Psoas muscle (tissue), 8 donors: ENCODE measurements around the gene EFCC1. TPM values are rescaled to one million over a fixed set of nuclear protein-coding genes. Genes with fewer than 3 reads are reported as not detected.

Experiments
- ATAC-seq, 4 donors: fragments of 200-7000 bp; cut with Tn5 transposase; one replicate each; pipeline ENCODE4 v1.9.1; 2020; ENCODE audit warnings: moderate library complexity in 3 of 4, mild to moderate bottlenecking in 2 of 4
- DNase-seq, 2 donors: peaks; one replicate each; pipeline ENCODE4 v3.0.0-alpha.2; 2020
- H3K27ac ChIP-seq: fragments of 200-600 bp; one replicate; pipeline ENCODE4 v1.8.0; 2022
- H3K27me3 ChIP-seq, 3 donors: fragments of 200-600 bp in 1 of 3; one replicate each; pipeline versions ENCODE4 v1.6.1 to v1.8.0; 2013 to 2022; ENCODE audit warnings: low read length in 2 of 3, mild to moderate bottlenecking in 2 of 3, moderate library complexity in 1 of 3; ENCODE audit not compliant: insufficient read depth in 3 of 3
- H3K36me3 ChIP-seq, 2 donors: fragments of 200-600 bp in 1 of 2; one replicate each; pipeline versions ENCODE4 v1.6.1 to v1.8.0; 2013 to 2022; ENCODE audit warnings: low read depth in 1 of 2, mild to moderate bottlenecking in 1 of 2, moderate library complexity in 1 of 2; ENCODE audit not compliant: insufficient read depth in 1 of 2
- H3K4me1 ChIP-seq: fragments of 200-600 bp; one replicate; pipeline ENCODE4 v1.8.0; 2022
- H3K4me3 ChIP-seq: fragments of 200-600 bp; one replicate; pipeline ENCODE4 v1.8.0; 2022; ENCODE audit warnings: mild to moderate bottlenecking
- H3K9me3 ChIP-seq: fragments of 200-600 bp; one replicate; pipeline ENCODE4 v1.8.0; 2022
- CTCF ChIP-seq: fragments of 200-600 bp; IDR thresholded peaks from one replicate; pipeline ENCODE4 v1.8.0; 2022; ENCODE audit warnings: antibody characterized with exemption
- WGBS, 3 donors: extraction: QIAGEN DNeasy Blood & Tissue Kit; methylation state at CpG; one replicate each; pipeline versions ENCODE4 v1.1.6 to v1.1.7; 2013; 5-methylcytosine and 5-hydroxymethylcytosine counted together
- intact Hi-C, 2 donors: fragments of 100-400 bp; cut with DNase I; formaldehyde crosslinking; loops; one replicate each; pipeline versions ENCODE4 v1.11.0 to v1.14.2; 2022
- polyA plus RNA-seq, 3 donors: library from polyadenylated mRNA; stranded (reverse); fragments of 200-250 nt; gene quantifications; one replicate each; pipeline ENCODE4 v1.2.3, GENCODE V29; 2013
- total RNA-seq, 4 donors: library from RNA; stranded (reverse); fragmentation: NEBNext Ultra II Directional in 2 of 4; extraction: Animal tissue kit (Norgen Biotek cat#: 25700) in 2 of 4; gene quantifications; one replicate each; pipeline versions ENCODE4 v1.2.1 to v1.2.4, GENCODE V29; 2021 to 2023
- donor health status: healthy with polysubstance abuse.
- donor health status: DM: no; HTN: no; CAD: no; lungs with moderate emphysema.
- donor health status: Bipolar disorder and iron deficiency.
- donor health status: healthy.
- donor health status: DM: yes; HTN: yes; CAD: no.
- donor health status: DM: no; HTN: no; CAD: no.
- donor health status: DM: no; HTN: no; CAD: no.
- donor health status: DM: yes; HTN: yes; CAD: no.

EFCC1 gene
- total and polyA plus RNA-seq, 7 donors, result 0.11 to 1.5 (median 0.48) TPM

DNA sequence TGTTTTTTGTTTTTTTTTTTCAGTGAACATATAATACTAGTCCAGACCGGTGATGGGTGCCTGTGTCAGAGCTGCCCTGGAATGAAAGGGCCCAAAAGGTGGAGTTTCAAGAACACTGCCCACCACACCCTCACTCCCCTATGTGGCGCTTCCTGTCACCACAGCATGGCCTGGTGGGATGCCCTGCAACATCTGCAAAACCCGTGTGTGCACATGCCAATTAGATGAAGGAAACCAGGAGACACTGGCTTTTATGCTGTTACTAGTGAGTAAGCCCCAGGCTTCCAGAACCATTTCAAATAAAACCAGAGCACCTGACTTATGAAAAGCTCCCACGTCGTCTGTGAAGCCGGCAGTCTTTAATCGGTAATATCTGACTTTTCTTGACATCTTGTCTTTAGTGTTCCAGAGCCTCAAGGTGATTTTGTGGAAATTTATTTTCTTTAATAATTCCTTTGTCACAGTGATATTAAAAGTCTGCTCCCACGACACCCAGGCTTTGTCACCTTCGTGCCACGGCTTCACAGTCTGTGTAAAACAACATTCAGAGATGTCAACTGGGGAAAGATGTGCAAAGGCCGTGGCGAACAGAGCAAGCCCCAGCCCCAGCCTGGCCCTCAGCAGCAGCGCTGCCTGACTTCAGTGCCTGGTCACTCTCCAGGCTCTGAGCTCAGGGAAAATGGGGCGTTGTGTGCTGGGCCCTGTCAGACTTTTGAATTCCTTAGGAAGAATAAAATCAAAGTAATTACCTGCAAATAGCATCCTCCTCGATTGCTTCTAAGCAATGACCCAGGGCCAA, 13.6 kb upstream of the EFCC1 start:
- intact Hi-C loops, result no loop called here
- Histone ChIP-seq H3K36me3 (no peaks in the 10 kb centered on the region), H3K4me1 (no peaks in the 10 kb centered on the region), H3K9me3 (no peaks in the 10 kb centered on the region), H3K27ac (no peak overlapping the region), H3K27me3 (no peaks in the 10 kb centered on the region), H3K4me3 (no peak overlapping the region)
- 85 to 88% (median 87%) methylated on average over 15 of the region's 15 CpGs for WGBS, 3 donors
- TF ChIP-seq CTCF, result no peak
- ATAC-seq, result no peak
- DNase-seq, result no peak

GRCh38 chr3:128988286-128988685, 12.8 kb upstream of the EFCC1 start:
- H3K27me3 ChIP-seq, result no peaks in the 10 kb centered on the region
- no peak for ATAC-seq
- no peak overlapping the region for H3K27ac ChIP-seq
- no peak for TF ChIP-seq CTCF
- H3K36me3 ChIP-seq, result no peaks in the 10 kb centered on the region
- no peak overlapping the region for H3K4me3 ChIP-seq
- 87 to 94% (median 92%) methylated on average over 8 of the region's 8 CpGs for WGBS, 3 donors
- H3K9me3 ChIP-seq, result no peaks in the 10 kb centered on the region
- intact Hi-C loops, result no loop called here
- DNase-seq, result peak in 1 of 2 donors; percentile 0
- H3K4me1 ChIP-seq, result no peaks in the 10 kb centered on the region

DNA sequence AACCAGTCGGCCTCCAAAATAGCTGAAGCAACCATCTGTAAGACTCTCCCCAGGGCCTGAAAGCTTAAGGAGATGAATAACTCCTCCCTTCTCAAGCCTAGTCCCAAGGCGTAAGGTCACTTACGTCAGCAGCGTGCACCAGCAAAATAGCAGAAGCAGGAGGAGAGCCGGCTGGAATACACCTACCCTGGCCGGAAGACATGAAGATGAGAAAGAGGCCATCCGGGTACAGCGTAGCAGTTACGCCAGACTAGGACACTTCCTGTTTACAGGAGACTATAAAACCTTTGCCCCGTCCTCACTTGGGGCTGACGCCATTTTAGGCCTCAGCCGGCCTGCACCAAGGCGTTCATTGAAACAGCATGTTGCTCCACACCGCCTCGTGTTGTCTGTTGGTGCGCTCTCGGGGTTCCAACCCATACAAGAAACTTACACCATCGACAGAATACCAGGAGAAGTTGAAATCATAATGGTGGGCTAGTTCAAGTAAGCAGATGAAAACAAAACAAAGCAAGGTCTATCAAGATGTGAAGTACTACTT, 9.7 kb upstream of the EFCC1 start:
- peaks cover 7% of the 10 kb centered on the region for H3K4me1 ChIP-seq
- intact Hi-C loops, result no loop called here
- peak in 1 of 2 donors; percentile 54 for DNase-seq
- H3K9me3 ChIP-seq, result no peaks in the 10 kb centered on the region
- TF ChIP-seq CTCF, result no peak
- no peaks in the 10 kb centered on the region for H3K27me3 ChIP-seq
- 89 to 93% (median 91%) methylated on average over 18 of the region's 18 CpGs for WGBS, 3 donors
- no peak for ATAC-seq
- no peaks in the 10 kb centered on the region for H3K36me3 ChIP-seq
- no peak overlapping the region for H3K4me3 ChIP-seq
- H3K27ac ChIP-seq, result no peak overlapping the region

- intact Hi-C loops, result no loop called here
Measured at GRCh38 chr3:128992926-128993460, 8.1 kb upstream of the EFCC1 start.

More at GRCh38 chr3:128992926-128993460, 8.1 kb upstream of the EFCC1 start:
- peak in 1 of 2 donors; percentile 15 for DNase-seq
- Histone ChIP-seq H3K4me3 (no peak overlapping the region), H3K4me1 (peaks cover 7% of the 10 kb centered on the region), H3K27ac (no peak overlapping the region), H3K27me3 (no peaks in the 10 kb centered on the region), H3K9me3 (no peaks in the 10 kb centered on the region), H3K36me3 (no peaks in the 10 kb centered on the region)
- ATAC-seq, result no peak
- no peak for TF ChIP-seq CTCF
- WGBS, 3 donors, result 73 to 81% (median 76%) methylated on average over 18 to 20 of the region's 20 CpGs
